ENCODE measurements around the gene CETP. TPM values are rescaled to one million over a fixed set of nuclear protein-coding genes. Genes with fewer than 3 reads are reported as not detected.
A peak's percentile ranks its signal among the peaks of the same experiment; 100 is the strongest.

The CETP gene
- polyA plus RNA-seq, 1 experiment, result 0.09 TPM

DNA sequence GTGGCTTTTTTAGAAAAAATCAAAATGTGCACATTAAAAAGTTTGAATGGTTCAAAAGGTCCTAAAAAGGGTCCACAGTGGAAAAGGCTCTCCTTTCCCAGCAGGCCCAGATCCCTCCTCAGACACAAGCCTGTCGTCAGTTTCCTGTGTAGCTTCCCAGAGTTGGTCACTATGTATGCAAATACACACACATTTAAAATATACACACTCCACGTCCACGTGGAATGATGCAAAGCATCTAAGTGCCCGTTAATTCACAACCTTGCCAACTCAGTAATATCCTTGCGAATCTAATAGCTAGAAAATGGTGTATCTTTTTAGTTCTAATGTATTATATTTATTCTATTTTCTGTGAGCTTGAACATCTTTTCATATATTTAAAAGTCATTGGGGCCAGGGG, 45.3 kb downstream of the CETP start:
- Histone ChIP-seq H3K4me3 (ENCODE audit: low read depth, low read length) (no peak overlapping the region), H3K27ac (ENCODE audit: low read depth, low read length) (no peak overlapping the region), H3K27me3 (ENCODE audit: control insufficient read depth, insufficient read depth, low read length) (no peaks in the 10 kb centered on the region), H3K9me3 (ENCODE audit: control insufficient read depth, insufficient read depth, low read length) (no peaks in the 10 kb centered on the region)
- POLR2A ChIA-PET, result no interaction called here
- TF ChIP-seq, protein P1, sequence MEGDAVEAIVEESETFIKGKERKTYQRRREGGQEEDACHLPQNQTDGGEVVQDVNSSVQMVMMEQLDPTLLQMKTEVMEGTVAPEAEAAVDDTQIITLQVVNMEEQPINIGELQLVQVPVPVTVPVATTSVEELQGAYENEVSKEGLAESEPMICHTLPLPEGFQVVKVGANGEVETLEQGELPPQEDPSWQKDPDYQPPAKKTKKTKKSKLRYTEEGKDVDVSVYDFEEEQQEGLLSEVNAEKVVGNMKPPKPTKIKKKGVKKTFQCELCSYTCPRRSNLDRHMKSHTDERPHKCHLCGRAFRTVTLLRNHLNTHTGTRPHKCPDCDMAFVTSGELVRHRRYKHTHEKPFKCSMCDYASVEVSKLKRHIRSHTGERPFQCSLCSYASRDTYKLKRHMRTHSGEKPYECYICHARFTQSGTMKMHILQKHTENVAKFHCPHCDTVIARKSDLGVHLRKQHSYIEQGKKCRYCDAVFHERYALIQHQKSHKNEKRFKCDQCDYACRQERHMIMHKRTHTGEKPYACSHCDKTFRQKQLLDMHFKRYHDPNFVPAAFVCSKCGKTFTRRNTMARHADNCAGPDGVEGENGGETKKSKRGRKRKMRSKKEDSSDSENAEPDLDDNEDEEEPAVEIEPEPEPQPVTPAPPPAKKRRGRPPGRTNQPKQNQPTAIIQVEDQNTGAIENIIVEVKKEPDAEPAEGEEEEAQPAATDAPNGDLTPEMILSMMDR (IDR thresholded peaks at IDR 0.05; ENCODE audit: low read depth, low read length), result no peak
- CTCF ChIA-PET, result no interaction called here
- DNase-seq (ENCODE audit: low read depth, low spot score), result no peak

DNA sequence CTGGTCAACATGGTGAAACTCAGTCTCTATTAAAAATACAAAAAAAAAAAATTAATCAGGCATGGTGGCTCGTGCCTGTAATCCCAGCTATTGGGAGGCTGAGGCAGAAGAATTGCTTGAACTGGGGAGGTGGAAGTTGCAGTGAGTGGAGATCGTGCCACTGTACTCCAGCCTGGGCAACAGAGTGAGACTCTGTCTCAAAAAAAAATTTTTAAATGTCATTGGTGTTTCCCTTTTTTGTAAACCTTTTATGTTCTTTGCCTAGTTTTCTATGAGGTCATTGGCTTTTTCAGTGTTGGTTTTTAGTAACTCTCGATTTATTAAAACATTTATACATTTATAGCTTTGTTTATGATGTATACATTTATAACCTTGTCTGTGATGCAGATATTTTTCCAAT, 45.8 kb downstream of the CETP start:
- no peak for DNase-seq (ENCODE audit: low read depth, low spot score)
- TF ChIP-seq, protein P1 (IDR thresholded peaks at IDR 0.05; ENCODE audit: low read depth, low read length), result no peak
- Histone ChIP-seq H3K9me3 (ENCODE audit: control insufficient read depth, insufficient read depth, low read length) (no peaks in the 10 kb centered on the region), H3K4me3 (ENCODE audit: low read depth, low read length) (no peak overlapping the region), H3K27ac (ENCODE audit: low read depth, low read length) (no peak overlapping the region), H3K27me3 (ENCODE audit: control insufficient read depth, insufficient read depth, low read length) (no peaks in the 10 kb centered on the region)
- ChIA-PET CTCF (no interaction called here), POLR2A (no interaction called here)

DNA sequence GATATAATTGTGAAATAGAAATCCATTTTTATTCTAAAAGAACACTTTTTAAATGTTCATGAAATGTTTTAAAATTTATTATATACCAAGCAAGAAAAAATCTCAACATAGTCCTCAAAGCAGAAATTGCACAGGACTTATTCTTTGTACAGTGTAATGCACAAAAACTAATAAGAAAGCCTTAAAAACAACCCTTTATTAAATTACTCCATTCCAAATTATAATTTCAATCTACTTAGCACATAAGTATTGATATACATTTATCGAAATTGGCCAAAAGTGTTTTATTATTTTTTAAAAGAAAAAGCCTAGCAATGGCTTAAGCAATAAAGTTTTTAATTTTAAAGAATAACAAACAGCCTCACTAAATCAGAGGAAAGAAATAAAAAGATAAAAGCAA, 46.7 kb downstream of the CETP start:
- Histone ChIP-seq H3K4me3 (ENCODE audit: low read depth, low read length) (no peak overlapping the region), H3K27ac (ENCODE audit: low read depth, low read length) (no peak overlapping the region), H3K27me3 (ENCODE audit: control insufficient read depth, insufficient read depth, low read length) (no peaks in the 10 kb centered on the region), H3K9me3 (ENCODE audit: control insufficient read depth, insufficient read depth, low read length) (no peaks in the 10 kb centered on the region)
- ChIA-PET CTCF (no interaction called here), POLR2A (no interaction called here)
- TF ChIP-seq, protein P1 (IDR thresholded peaks at IDR 0.05; ENCODE audit: low read depth, low read length), result no peak
- DNase-seq (ENCODE audit: low read depth, low spot score), result no peak

DNA sequence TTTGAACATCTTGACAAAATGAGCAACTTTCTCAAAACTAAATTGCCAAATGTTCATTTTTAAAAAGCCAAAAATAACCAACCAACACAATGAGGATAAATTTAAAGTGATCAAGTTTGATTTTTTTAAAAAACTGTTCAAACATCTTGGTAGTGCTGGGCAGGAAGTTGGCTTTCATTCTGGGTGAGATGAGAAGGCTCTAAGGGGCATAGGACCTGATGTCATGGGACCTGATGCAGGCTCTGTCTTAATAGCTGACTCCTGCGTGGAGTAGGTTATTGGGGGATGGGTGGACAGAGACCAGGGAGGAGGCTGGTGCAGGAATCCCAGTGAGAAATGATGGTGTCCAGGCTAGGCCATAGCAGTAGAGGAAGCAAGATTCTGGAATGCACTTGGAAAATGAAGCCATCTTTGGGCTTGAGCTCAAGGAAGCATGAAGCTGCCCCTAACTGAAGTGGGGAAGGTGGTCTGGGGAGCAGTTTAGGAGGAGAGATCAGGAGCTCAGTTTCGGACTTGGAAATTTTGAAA, 48.0 kb downstream of the CETP start:
- CTCF ChIA-PET, result interaction anchor here (0.6 to 1.3 kb wide), 2 partner anchors 142 to 458 kb away, joined by 3 read pairs; no protein-coding TSS in a partner anchor

DNA sequence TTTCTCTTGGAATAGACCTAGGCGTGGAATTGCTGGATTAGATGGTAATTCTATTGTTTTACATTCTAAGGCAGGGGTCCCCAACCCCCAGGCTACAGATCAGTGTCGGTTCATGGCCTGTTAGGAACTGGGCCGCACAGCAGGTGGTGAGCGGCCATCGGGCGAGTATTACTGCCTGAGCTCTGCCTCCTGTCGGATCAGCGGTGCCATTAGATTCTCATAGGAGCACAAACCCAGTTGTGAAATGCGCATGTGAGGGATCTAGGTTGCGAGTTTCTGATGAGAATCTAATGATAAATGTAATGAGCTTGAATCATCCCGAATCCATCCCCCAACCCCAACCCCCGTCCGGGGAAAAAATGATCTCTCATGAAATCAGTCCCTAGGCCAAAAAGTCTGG, 50.6 kb downstream of the CETP start:
- H3K27ac ChIP-seq (ENCODE audit: low read depth, low read length), result peak overlapping the region; percentile 11
- TF ChIP-seq, protein P1 (IDR thresholded peaks at IDR 0.05; ENCODE audit: low read depth, low read length), result no peak
- CTCF ChIA-PET, result no interaction called here

More for the DNA sequence above, 48.0 kb downstream of the CETP start:
- Histone ChIP-seq H3K27ac (ENCODE audit: low read depth, low read length) (no peak overlapping the region), H3K9me3 (ENCODE audit: control insufficient read depth, insufficient read depth, low read length) (no peaks in the 10 kb centered on the region), H3K4me3 (ENCODE audit: low read depth, low read length) (no peak overlapping the region), H3K27me3 (ENCODE audit: control insufficient read depth, insufficient read depth, low read length) (no peaks in the 10 kb centered on the region)
- no peak for DNase-seq (ENCODE audit: low read depth, low spot score)
- POLR2A ChIA-PET, result interaction anchor here (0.6 kb wide), 1 partner anchor 78 kb away, joined by 3 read pairs; no protein-coding TSS in a partner anchor
- TF ChIP-seq, protein P1 (IDR thresholded peaks at IDR 0.05; ENCODE audit: low read depth, low read length), result no peak

More for the DNA sequence above, 50.6 kb downstream of the CETP start:
- Histone ChIP-seq H3K9me3 (ENCODE audit: control insufficient read depth, insufficient read depth, low read length) (no peaks in the 10 kb centered on the region), H3K4me3 (ENCODE audit: low read depth, low read length) (no peak overlapping the region), H3K27me3 (ENCODE audit: control insufficient read depth, insufficient read depth, low read length) (no peaks in the 10 kb centered on the region)
- POLR2A ChIA-PET, result no interaction called here
- DNase-seq (ENCODE audit: low read depth, low spot score), result no peak
